Measurements from ENCODE around the gene APBB1IP. TPM values are rescaled to one million over a fixed set of nuclear protein-coding genes. Genes with fewer than 3 reads are reported as not detected.

The APBB1IP gene
- polyA plus RNA-seq, 3 donors: 24.6 to 78.7 (median 45.4) TPM

DNA sequence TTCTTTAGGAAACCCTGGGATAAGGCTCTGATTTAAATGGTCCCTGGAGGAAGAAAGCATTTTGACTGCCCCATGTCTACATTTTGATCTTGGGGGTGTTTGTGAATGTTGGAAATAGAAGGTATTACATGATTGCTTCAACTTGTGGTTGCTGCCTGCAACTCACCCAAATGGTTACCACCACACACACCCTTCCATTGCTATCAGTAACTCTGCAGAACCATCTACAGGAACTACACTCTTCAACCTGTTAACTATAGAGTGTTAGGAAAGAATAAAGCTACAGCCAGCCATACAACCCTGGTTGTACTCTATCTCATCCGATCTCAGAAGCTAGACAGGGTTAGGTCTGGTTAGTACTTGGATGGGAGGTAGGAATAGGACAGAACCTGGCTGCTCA, 71.2 kb downstream of the APBB1IP start:
- no peak overlapping the region for H3K4me3 Mint-ChIP-seq
- H3K79me2 ChIP-seq (ENCODE audit: insufficient read depth, low read length): peaks cover 28% of the 10 kb centered on the region
- no peak overlapping the region for H2AFZ ChIP-seq (ENCODE audit: insufficient read depth, low read depth, low read length, poor library complexity, severe bottlenecking)
- no peaks in the 10 kb centered on the region for H3K4me1 ChIP-seq (ENCODE audit: control insufficient read depth in 1 of 2, insufficient read depth in 2 of 2, low read length in 2 of 2)
- H3K27ac Mint-ChIP-seq: peak overlapping the region in 4 of 7 donors; percentile 3 to 56 (median 26)
- peak overlapping the region in 1 of 2 donors; percentile 12 for H3K27ac ChIP-seq (ENCODE audit: low read depth in 1 of 2, low read length in 2 of 2)
- no peak overlapping the region for H3K4me3 ChIP-seq (replicated peaks in 1 of 3; ENCODE audit: low read depth in 2 of 3, low read length in 3 of 3)
- TF ChIP-seq, protein P1, sequence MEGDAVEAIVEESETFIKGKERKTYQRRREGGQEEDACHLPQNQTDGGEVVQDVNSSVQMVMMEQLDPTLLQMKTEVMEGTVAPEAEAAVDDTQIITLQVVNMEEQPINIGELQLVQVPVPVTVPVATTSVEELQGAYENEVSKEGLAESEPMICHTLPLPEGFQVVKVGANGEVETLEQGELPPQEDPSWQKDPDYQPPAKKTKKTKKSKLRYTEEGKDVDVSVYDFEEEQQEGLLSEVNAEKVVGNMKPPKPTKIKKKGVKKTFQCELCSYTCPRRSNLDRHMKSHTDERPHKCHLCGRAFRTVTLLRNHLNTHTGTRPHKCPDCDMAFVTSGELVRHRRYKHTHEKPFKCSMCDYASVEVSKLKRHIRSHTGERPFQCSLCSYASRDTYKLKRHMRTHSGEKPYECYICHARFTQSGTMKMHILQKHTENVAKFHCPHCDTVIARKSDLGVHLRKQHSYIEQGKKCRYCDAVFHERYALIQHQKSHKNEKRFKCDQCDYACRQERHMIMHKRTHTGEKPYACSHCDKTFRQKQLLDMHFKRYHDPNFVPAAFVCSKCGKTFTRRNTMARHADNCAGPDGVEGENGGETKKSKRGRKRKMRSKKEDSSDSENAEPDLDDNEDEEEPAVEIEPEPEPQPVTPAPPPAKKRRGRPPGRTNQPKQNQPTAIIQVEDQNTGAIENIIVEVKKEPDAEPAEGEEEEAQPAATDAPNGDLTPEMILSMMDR (IDR thresholded peaks at IDR 0.05): no peak
- H3K36me3 Mint-ChIP-seq: peaks cover 80 to 93% of the 10 kb centered on the region in 2 donors
- intact Hi-C loops (cut with micrococcal nuclease): loop anchor here in 1 of 2 donors (10.0 kb wide), 1 partner anchor 45 kb away; no protein-coding TSS in a partner anchor
- DNase-seq: no peak
- no peaks in the 10 kb centered on the region for H3K27me3 ChIP-seq (ENCODE audit: control insufficient read depth in 2 of 2, insufficient read depth in 2 of 2, low read length in 2 of 2)
- peaks cover 70 to 96% of the 10 kb centered on the region in 2 donors for H3K36me3 ChIP-seq (replicated peaks in 1 of 2; ENCODE audit: control insufficient read depth in 1 of 2, insufficient read depth in 2 of 2, low read length in 2 of 2)
- H3K9ac ChIP-seq (ENCODE audit: insufficient read depth, low read length, poor library complexity, severe bottlenecking): no peak overlapping the region
- no CpG with 5 or more reads among the region's 1 CpG for WGBS (ENCODE audit: insufficient coverage)
- no peaks in the 10 kb centered on the region for H3K27me3 Mint-ChIP-seq (ENCODE audit: low read depth in 3 of 3)
- H4K20me1 ChIP-seq (ENCODE audit: insufficient read depth, low read length): peaks cover 71% of the 10 kb centered on the region
- peaks cover 0 to 7% (median 0%) of the 10 kb centered on the region in 7 donors for H3K9me3 Mint-ChIP-seq
- H3K4me1 Mint-ChIP-seq: peaks cover 23% of the 10 kb centered on the region
- no peak overlapping the region for H3K4me2 ChIP-seq (replicated peaks; ENCODE audit: extremely low read depth, low read length, poor library complexity, severe bottlenecking)
- no peaks in the 10 kb centered on the region for H3K9me3 ChIP-seq (replicated peaks in 1 of 2; ENCODE audit: control insufficient read depth in 1 of 2, insufficient read depth in 1 of 2, low read length in 2 of 2)

- WGBS (ENCODE audit: insufficient coverage): no CpG with 5 or more reads among the region's 1 CpG
- Histone ChIP-seq H2AFZ (ENCODE audit: insufficient read depth, low read depth, low read length, poor library complexity, severe bottlenecking) (no peak overlapping the region), H3K27me3 (ENCODE audit: control insufficient read depth in 2 of 2, insufficient read depth in 2 of 2, low read length in 2 of 2) (no peaks in the 10 kb centered on the region), H3K9me3 (replicated peaks in 1 of 2; ENCODE audit: control insufficient read depth in 1 of 2, insufficient read depth in 1 of 2, low read length in 2 of 2) (no peaks in the 10 kb centered on the region), H3K4me2 (replicated peaks; ENCODE audit: extremely low read depth, low read length, poor library complexity, severe bottlenecking) (no peak overlapping the region), H3K36me3 (replicated peaks in 1 of 2; ENCODE audit: control insufficient read depth in 1 of 2, insufficient read depth in 2 of 2, low read length in 2 of 2) (peaks cover 71 to 96% of the 10 kb centered on the region in 2 donors), H4K20me1 (ENCODE audit: insufficient read depth, low read length) (peaks cover 70% of the 10 kb centered on the region), H3K27ac (ENCODE audit: low read depth in 1 of 2, low read length in 2 of 2) (peak overlapping the region in 1 of 2 donors; percentile 61), H3K79me2 (ENCODE audit: insufficient read depth, low read length) (peaks cover 35% of the 10 kb centered on the region), H3K4me1 (ENCODE audit: control insufficient read depth in 1 of 2, insufficient read depth in 2 of 2, low read length in 2 of 2) (no peaks in the 10 kb centered on the region), H3K4me3 (replicated peaks in 1 of 3; ENCODE audit: low read depth in 2 of 3, low read length in 3 of 3) (no peak overlapping the region), H3K9ac (ENCODE audit: insufficient read depth, low read length, poor library complexity, severe bottlenecking) (no peak overlapping the region)
- DNase-seq: no peak
- H3K27ac Mint-ChIP-seq: peak overlapping the region in 2 of 7 donors; percentile 63 to 68
- intact Hi-C loops (cut with micrococcal nuclease): no loop called here
- peaks cover 78 to 95% of the 10 kb centered on the region in 2 donors for H3K36me3 Mint-ChIP-seq
- H3K27me3 Mint-ChIP-seq (ENCODE audit: low read depth in 3 of 3): no peaks in the 10 kb centered on the region
- peaks cover 0 to 7% (median 0%) of the 10 kb centered on the region in 7 donors for H3K9me3 Mint-ChIP-seq
- H3K4me3 Mint-ChIP-seq: no peak overlapping the region
- TF ChIP-seq, protein P1 (IDR thresholded peaks at IDR 0.05): no peak
- H3K4me1 Mint-ChIP-seq: peaks cover 9% of the 10 kb centered on the region
Measured at GRCh38 chr10:26513101-26513500, 75.0 kb downstream of the APBB1IP start.

Measured in CD14-positive monocyte (primary cell).